ENCODE results near the gene SPAG9. TPM values are rescaled to one million over a fixed set of nuclear protein-coding genes. Genes with fewer than 3 reads are reported as not detected.

Gene SPAG9
- total RNA-seq, 1 donor from 2014 or later: 136 TPM

- DNase-seq (ENCODE audit: low spot score): no peak
Observed at GRCh38 chr17:50993544-50993943, 127.1 kb downstream of the SPAG9 start.

DNA sequence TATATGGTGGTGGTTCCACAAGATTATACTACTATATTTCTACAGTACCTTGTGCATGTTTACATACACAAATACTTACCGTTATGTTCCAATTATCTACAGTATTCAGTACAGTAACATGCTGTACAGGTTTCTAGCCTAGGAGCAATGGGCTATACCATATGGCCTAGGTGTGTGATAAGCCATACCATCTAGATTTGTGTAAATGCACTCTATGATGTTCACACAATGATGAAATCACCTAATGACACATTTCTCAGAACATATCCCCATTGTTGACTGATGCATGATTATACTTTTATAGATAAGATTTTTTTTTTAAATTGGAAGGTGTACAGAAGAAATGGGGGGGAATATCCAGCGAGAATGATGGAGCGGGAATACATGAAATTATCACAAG, 131.5 kb downstream of the SPAG9 start:
- DNase-seq (ENCODE audit: low spot score): no peak

GRCh38 chr17:50988427-50988826, 132.2 kb downstream of the SPAG9 start:
- no peak for DNase-seq (ENCODE audit: low spot score)

GRCh38 chr17:50986989-50987660, 133.5 kb downstream of the SPAG9 start:
- DNase-seq (ENCODE audit: low spot score): no peak

GRCh38 chr17:50981279-50981678, 139.4 kb downstream of the SPAG9 start:
- no peak for DNase-seq (ENCODE audit: low spot score)

DNA sequence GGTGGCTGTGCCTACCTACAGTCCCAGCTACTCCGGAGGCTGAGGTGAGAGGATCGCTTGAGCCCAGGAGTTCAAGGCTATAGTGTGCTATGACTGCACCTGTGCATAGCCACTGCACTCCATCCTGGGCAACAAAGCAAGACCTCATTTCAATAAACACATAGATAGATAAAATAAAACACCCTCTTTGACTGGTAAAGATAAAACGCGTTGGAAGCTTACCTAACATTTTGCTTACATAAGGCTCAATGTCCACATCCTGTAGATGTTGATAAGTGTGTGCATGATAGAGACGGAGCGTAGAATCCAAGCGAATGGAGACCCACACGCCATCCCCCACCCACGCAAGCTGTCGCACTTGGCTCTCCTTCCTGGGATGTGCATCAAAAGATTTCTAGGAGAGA, 141.1 kb downstream of the SPAG9 start:
- DNase-seq (ENCODE audit: low spot score): no peak

DNA sequence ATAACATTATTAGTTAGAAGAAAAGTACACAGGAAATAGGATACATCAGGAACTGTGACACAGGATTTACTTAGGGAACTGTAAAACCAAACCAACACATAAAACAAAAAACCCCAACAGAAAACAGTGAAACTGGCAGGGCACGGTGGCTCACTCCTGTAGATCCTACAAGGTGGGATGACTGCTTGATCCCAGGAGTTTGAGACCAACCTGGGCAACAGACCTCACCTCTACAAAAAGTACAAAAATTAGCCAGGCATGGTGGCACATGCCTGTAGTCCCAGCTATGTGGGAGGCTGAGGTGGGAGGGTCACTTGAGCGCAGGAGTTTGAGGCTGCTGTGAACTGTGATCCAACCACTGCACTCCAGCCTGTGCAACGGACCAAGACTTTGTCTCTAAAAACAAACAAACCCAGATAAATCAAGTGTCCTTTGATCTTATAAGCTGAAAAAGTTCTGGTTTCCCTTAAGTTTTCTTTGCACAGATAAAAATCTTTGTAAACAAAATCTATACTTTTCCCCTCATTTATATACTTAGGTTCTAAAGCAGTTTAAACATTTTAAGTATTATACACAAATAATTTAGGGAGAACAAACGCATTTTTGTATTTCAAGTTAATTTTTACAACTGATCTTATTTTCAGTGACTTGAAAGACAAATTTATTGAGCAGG, 143.0 kb downstream of the SPAG9 start:
- no peak for DNase-seq (ENCODE audit: low spot score)

- no peak for DNase-seq (ENCODE audit: low spot score)
Observed at GRCh38 chr17:50976951-50977472, 143.7 kb downstream of the SPAG9 start.

DNA sequence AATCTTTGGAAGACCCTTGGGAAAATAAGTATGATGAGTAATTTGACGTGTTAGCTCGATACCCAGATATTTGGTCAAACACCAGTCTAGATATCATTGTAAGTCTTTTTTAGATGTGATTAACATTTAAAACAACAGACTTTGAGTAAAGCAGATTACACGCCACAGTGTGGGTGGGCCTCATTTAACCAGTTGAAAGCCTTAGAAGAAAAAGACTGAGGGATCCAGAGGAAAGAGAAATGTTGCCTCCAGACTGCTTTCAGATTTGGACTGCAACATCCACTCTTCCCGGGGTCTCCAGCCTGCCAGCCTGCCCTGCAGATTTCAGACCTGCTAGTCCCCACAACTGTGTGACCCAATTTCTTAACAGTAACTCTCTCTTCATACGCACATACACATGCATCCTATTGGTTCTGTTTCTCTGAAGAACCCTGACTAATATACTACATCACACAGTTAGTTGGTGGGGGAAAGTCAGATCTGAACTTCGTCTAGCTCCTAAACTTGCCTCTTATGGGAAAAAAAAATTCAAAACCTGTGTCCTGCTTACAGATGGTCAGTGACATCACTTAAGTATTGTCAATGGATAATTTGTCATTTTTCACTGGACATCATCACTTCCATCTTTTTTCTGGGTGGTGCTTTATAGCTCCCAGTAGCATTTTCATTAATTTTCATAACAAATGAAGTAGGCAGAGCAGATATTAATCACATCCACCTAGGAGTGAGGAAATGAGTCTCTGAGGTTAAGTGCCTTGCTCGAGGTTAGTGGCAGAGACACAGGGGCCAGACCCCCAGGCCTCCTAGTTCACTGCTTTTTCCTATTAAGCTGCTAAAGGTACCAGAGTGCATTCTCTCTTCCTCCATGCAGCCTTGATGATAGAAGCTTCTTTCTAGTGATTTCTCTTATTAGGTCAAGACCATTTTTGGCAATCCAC, 146.8 kb downstream of the SPAG9 start:
- no peak for DNase-seq (ENCODE audit: low spot score)

GRCh38 chr17:50972577-50972976, 148.1 kb downstream of the SPAG9 start:
- DNase-seq (ENCODE audit: low spot score): no peak

GRCh38 chr17:50967795-50968194, 152.9 kb downstream of the SPAG9 start:
- no peak for DNase-seq (ENCODE audit: low spot score)

- DNase-seq (ENCODE audit: low spot score): no peak
Observed at GRCh38 chr17:50966163-50966666, 154.5 kb downstream of the SPAG9 start.

DNA sequence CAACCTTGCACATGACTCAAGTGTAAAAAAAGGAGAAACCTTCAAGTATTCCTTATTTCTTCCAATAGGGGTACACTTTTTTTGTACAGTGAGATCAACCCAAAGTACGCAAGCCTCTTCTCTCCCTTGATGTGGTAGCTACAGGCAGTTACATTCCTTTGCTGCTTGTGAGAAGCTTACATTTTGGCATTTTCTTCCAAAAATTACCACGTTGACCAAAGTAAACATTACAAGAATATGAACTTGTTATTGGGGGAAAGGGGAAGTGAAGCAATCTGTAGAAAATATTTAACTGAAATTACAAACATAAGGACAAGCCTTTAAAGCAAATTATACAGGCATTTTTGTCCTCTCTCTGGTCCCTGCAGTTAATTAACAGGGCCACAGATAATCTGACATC, 157.5 kb downstream of the SPAG9 start:
- no peak for DNase-seq (ENCODE audit: low spot score)

GRCh38 chr17:50961282-50962220, 159.1 kb downstream of the SPAG9 start:
- no peak for DNase-seq (ENCODE audit: low spot score)

GRCh38 chr17:50959341-50959740, 161.3 kb downstream of the SPAG9 start:
- no peak for DNase-seq (ENCODE audit: low spot score)

GRCh38 chr17:50957600-50958575, 162.8 kb downstream of the SPAG9 start:
- no peak for DNase-seq (ENCODE audit: low spot score)

DNA sequence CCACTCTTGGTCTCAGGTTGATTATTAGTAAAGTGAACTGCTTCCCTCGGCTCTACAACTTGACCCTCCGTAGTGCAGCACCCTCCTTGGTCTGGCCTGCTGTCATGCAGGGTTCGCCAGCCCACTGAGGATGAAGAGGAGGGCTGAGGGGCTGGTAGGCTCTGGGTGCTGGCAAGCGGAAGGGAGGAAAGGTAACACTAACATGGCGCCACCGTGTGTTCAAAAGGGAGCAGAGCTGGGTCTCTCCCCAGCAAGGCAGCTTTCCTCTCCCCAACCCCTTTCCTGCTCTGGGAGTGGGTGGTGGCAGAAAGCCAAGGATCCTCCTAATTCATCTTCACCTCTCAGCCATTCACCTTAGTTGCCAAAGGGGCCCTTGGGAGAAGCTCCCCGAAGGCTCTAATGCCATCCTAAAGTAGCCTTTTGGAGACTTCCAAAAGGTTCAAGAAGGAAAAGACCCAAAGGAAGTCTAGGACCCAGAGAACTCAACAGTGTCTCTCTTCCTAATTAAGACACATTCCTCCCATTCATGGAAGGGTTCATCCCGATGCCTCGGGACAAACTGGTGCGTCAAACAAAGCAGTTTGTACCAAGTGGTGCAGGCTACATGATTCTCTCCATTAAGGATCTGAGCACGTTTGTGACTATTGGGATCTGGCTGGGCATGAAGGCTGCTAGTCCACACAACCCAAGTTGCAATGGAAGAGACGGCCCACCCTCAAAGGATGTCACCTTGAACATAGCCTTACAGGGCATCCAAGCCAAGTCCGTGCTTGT, 163.7 kb downstream of the SPAG9 start:
- DNase-seq (ENCODE audit: low spot score): peak; percentile 74

DNA sequence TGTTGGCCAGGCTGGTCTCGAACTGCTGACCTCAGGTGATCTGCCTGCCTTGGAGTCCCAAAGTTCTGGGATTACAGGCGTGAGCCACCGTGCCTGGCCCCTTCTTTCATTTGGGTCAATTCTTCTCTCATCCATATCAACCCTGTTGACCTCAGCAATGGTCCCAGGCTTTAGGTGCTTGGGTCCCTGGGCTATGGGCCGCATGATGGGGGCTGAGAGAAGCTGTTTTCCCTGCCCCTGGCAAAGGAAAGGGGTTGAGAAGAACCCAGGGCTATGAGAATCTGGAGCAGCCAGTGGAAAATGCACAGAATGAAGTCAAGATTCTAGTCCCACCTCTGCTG, 164.3 kb downstream of the SPAG9 start:
- no peak for DNase-seq (ENCODE audit: low spot score)

GRCh38 chr17:50955667-50956120, 165.0 kb downstream of the SPAG9 start:
- no peak for DNase-seq (ENCODE audit: low spot score)

All from ureter (tissue), 1 donor.